GM12878 (cell line): Measurements from ENCODE around the gene ERBB3. TPM values are rescaled to one million over a fixed set of nuclear protein-coding genes. Genes with fewer than 3 reads are reported as not detected.

Experiments
- BHLHE40 ChIP-seq, 2 experiments: fragments of 450-650 bp in 1 of 2; IDR thresholded peaks; 2 replicates each; pipeline ENCODE4 v1.6.1; 2011 to 2017; ENCODE audit warnings: low read depth in 2 of 2, borderline replicate concordance in 1 of 2, improper control_type of control experiment in 1 of 2, low read length in 1 of 2, mild to moderate bottlenecking in 1 of 2
- CHD1 ChIP-seq: IDR thresholded peaks from 2 replicates; pipeline ENCODE4 v1.6.1; 2012; ENCODE audit warnings: low read depth, low read length, improper control_type of control experiment
- EZH2 ChIP-seq: IDR thresholded peaks from 2 replicates; pipeline ENCODE4 v1.6.1; 2012; ENCODE audit warnings: low read depth, mild to moderate bottlenecking, control low read depth, inconsistent platforms, low read length, borderline replicate concordance; ENCODE audit not compliant: control insufficient read depth
- FOXK2 ChIP-seq: fragments of 450-650 bp; IDR thresholded peaks from 2 replicates; pipeline ENCODE4 v1.6.1; 2017; ENCODE audit warnings: mild to moderate bottlenecking, moderate library complexity
- IKZF1 ChIP-seq: fragments of 450-650 bp; conservative IDR thresholded peaks from 2 replicates; pipeline ENCODE4 v1.6.1; 2017; ENCODE audit warnings: antibody characterized with exemption, mild to moderate bottlenecking
- POU2F2 ChIP-seq: IDR thresholded peaks from 3 replicates; pipeline ENCODE4 v1.6.1; 2011; ENCODE audit warnings: low read depth, mild to moderate bottlenecking, low read length, borderline replicate concordance
- SMARCA5 ChIP-seq: fragments of 450-650 bp; IDR thresholded peaks from 2 replicates; pipeline ENCODE4 v1.6.1; 2017; ENCODE audit warnings: mild to moderate bottlenecking
- SREBF2 ChIP-seq: IDR thresholded peaks from 2 replicates; pipeline ENCODE4 v1.6.1; 2012; ENCODE audit warnings: mild to moderate bottlenecking, low read length
- SRF ChIP-seq, 2 experiments: IDR thresholded peaks; 2 replicates each; pipeline ENCODE4 v1.6.1; 2011; ENCODE audit warnings: low read depth in 2 of 2, low read length in 2 of 2, mild to moderate bottlenecking in 1 of 2, moderate library complexity in 1 of 2
- TAF1 ChIP-seq: IDR thresholded peaks from 2 replicates; pipeline ENCODE4 v1.6.1; 2011; ENCODE audit warnings: mild to moderate bottlenecking, low read depth, low read length, borderline replicate concordance
- USF1 ChIP-seq: IDR thresholded peaks from 2 replicates; pipeline ENCODE4 v1.6.1; 2011; ENCODE audit warnings: borderline replicate concordance, low read depth, mild to moderate bottlenecking, moderate library complexity, mixed read lengths, low read length; ENCODE audit not compliant: insufficient read depth; ENCODE audit errors: extremely low read length
- ZNF24 ChIP-seq: fragments of 450-650 bp; IDR thresholded peaks from 2 replicates; pipeline ENCODE4 v1.6.1; 2017; ENCODE audit warnings: antibody characterized with exemption, mild to moderate bottlenecking
- polyA plus RNA-seq, 11 experiments: library from polyadenylated mRNA; depleted of rRNA in 4 of 11; unstranded in 6 of 11; stranded (reverse) in 5 of 11; fragments of >200 nt; fragmentation: Nextera tagmentation in 4 of 11; fragmentation: Illumina TruSeq in 1 of 11; extraction: Ambion mirVana in 4 of 11; extraction: Trizol in 1 of 11; gene quantifications; 1 replicate in 1 of 11; 2 replicates in 10 of 11; pipeline versions ENCODE4 v1.2.1 to v1.2.3, GENCODE V29; 2011 to 2016; ENCODE audit warnings: inconsistent platforms in 2 of 11, missing spikeins in 2 of 11, low read depth in 1 of 11
- total RNA-seq, 4 experiments: library from RNA; depleted of rRNA in 3 of 4; stranded (reverse); fragments of >200 nt in 3 of 4; fragmentation: Illumina TruSeq in 1 of 4; extraction: Trizol in 1 of 4; gene quantifications; 2 replicates each; pipeline versions ENCODE4 v1.2.1 to v1.2.3, GENCODE V29; 2013 to 2021
- TF ChIP-seq, protein P1 (sequence below): fragments of 450-650 bp; IDR thresholded peaks from 2 replicates; pipeline ENCODE4 v1.6.1; 2017; ENCODE audit warnings: mild to moderate bottlenecking
- TF ChIP-seq, protein P2 (sequence below): fragments of 450-650 bp; IDR thresholded peaks from 2 replicates; pipeline ENCODE4 v1.6.1; 2017; ENCODE audit warnings: antibody characterized with exemption, mild to moderate bottlenecking, moderate library complexity
- TF ChIP-seq, protein P3 (sequence below): fragments of 450-650 bp; IDR thresholded peaks from 2 replicates; pipeline ENCODE4 v1.6.1; 2016; ENCODE audit warnings: mild to moderate bottlenecking
- TF ChIP-seq, protein P4 (sequence below): fragments of 450-650 bp; IDR thresholded peaks from 2 replicates; pipeline ENCODE4 v1.6.1; 2017; ENCODE audit warnings: mild to moderate bottlenecking, low read depth, inconsistent platforms; ENCODE audit not compliant: poor library complexity, severe bottlenecking
- TF ChIP-seq, protein P5 (sequence below): IDR thresholded peaks from 2 replicates; pipeline ENCODE4 v1.6.1; 2012; ENCODE audit warnings: low read depth, low read length, improper control_type of control experiment

ERBB3 gene
- total and polyA plus RNA-seq, 10 of the 15 experiments (the other 5 are each of a cell fraction or from before 2014, with no cell fraction given) = 0.03 to 0.72 (median 0.04) TPM; not detected in 5

DNA sequence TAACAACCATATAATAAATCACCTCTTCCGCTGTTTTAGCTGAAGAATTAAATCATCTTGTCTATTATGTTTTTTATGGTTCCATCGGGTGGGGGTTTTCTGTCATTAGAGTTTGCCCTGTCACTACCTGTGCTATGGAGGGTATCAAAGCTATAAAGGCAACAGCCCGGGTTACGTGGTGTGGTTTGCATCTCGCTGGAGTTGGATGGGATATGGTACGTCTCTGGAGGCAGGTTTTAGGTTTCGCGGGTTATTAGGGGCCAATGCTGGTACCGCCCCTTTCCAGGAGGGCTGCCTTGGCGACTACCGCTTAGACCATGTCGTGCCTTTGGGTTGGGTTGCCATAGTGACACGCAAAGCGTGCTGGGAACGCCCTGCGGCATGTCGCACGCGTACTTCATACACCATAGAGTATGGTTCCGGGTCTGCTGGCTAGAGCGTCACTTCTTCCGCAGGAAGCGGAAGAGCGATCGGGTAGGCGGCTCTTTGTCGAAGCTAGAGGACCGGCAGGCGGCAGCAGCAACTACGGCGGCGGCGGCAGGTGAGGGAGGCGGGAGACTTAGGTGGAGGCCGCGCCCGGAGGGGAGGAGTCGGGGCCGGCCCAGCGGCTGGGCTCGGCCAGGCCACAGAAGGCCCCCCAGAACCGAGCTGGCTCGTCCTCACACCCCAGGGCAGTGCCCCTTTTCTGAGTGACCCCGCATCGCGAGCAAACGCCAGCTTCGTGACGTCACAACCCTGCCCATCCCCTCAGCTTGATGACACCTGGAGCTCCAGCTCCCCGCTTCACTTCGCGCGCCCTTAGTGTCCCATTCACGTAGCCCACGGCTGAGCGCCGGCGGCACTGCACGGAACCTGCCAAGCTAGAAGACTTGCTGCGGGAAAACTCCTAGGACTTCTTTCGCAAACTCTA, 38.1 kb downstream of the ERBB3 start, which contains the start of gene ZC3H10 (continued):
- TF ChIP-seq, protein P1, sequence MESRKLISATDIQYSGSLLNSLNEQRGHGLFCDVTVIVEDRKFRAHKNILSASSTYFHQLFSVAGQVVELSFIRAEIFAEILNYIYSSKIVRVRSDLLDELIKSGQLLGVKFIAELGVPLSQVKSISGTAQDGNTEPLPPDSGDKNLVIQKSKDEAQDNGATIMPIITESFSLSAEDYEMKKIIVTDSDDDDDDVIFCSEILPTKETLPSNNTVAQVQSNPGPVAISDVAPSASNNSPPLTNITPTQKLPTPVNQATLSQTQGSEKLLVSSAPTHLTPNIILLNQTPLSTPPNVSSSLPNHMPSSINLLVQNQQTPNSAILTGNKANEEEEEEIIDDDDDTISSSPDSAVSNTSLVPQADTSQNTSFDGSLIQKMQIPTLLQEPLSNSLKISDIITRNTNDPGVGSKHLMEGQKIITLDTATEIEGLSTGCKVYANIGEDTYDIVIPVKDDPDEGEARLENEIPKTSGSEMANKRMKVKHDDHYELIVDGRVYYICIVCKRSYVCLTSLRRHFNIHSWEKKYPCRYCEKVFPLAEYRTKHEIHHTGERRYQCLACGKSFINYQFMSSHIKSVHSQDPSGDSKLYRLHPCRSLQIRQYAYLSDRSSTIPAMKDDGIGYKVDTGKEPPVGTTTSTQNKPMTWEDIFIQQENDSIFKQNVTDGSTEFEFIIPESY = 0 out of 2 replicates have a peak, but pooled peaks have one; percentile 22
- TF ChIP-seq, protein P2, sequence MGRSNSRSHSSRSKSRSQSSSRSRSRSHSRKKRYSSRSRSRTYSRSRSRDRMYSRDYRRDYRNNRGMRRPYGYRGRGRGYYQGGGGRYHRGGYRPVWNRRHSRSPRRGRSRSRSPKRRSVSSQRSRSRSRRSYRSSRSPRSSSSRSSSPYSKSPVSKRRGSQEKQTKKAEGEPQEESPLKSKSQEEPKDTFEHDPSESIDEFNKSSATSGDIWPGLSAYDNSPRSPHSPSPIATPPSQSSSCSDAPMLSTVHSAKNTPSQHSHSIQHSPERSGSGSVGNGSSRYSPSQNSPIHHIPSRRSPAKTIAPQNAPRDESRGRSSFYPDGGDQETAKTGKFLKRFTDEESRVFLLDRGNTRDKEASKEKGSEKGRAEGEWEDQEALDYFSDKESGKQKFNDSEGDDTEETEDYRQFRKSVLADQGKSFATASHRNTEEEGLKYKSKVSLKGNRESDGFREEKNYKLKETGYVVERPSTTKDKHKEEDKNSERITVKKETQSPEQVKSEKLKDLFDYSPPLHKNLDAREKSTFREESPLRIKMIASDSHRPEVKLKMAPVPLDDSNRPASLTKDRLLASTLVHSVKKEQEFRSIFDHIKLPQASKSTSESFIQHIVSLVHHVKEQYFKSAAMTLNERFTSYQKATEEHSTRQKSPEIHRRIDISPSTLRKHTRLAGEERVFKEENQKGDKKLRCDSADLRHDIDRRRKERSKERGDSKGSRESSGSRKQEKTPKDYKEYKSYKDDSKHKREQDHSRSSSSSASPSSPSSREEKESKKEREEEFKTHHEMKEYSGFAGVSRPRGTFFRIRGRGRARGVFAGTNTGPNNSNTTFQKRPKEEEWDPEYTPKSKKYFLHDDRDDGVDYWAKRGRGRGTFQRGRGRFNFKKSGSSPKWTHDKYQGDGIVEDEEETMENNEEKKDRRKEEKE = no peak
- TF ChIP-seq ZNF24 = no peak
- TF ChIP-seq, protein P3, sequence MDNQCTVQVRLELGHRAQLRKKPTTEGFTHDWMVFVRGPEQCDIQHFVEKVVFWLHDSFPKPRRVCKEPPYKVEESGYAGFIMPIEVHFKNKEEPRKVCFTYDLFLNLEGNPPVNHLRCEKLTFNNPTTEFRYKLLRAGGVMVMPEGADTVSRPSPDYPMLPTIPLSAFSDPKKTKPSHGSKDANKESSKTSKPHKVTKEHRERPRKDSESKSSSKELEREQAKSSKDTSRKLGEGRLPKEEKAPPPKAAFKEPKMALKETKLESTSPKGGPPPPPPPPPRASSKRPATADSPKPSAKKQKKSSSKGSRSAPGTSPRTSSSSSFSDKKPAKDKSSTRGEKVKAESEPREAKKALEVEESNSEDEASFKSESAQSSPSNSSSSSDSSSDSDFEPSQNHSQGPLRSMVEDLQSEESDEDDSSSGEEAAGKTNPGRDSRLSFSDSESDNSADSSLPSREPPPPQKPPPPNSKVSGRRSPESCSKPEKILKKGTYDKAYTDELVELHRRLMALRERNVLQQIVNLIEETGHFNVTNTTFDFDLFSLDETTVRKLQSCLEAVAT = peak; percentile 47
- TF ChIP-seq CHD1 = no peak
- TF ChIP-seq POU2F2 = peak; percentile 99
- TF ChIP-seq, protein P4, sequence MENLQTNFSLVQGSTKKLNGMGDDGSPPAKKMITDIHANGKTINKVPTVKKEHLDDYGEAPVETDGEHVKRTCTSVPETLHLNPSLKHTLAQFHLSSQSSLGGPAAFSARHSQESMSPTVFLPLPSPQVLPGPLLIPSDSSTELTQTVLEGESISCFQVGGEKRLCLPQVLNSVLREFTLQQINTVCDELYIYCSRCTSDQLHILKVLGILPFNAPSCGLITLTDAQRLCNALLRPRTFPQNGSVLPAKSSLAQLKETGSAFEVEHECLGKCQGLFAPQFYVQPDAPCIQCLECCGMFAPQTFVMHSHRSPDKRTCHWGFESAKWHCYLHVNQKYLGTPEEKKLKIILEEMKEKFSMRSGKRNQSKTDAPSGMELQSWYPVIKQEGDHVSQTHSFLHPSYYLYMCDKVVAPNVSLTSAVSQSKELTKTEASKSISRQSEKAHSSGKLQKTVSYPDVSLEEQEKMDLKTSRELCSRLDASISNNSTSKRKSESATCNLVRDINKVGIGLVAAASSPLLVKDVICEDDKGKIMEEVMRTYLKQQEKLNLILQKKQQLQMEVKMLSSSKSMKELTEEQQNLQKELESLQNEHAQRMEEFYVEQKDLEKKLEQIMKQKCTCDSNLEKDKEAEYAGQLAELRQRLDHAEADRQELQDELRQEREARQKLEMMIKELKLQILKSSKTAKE = no peak
- TF ChIP-seq BHLHE40 (IDR thresholded peaks at IDR 0.05; ENCODE audit: borderline replicate concordance in 1 of 2, low read depth in 2 of 2, low read length in 1 of 2) = peak; percentile 95 to 97
- TF ChIP-seq SMARCA5 = peak; percentile 68; the same call in 1 of the 2 replicates
- TF ChIP-seq EZH2 = no peak
- peak in 1 of 2 experiments; percentile 64; a peak in 1 of 4 replicates for TF ChIP-seq SRF (IDR thresholded peaks at IDR 0.05; ENCODE audit: low read depth in 2 of 2, low read length in 2 of 2)
- peak; percentile 62; the same call in 1 of the 2 replicates for TF ChIP-seq TAF1
- TF ChIP-seq SREBF2 = peak; percentile 59; the same call in 1 of the 2 replicates
- peak; percentile 98 for TF ChIP-seq IKZF1
- TF ChIP-seq, protein P5, sequence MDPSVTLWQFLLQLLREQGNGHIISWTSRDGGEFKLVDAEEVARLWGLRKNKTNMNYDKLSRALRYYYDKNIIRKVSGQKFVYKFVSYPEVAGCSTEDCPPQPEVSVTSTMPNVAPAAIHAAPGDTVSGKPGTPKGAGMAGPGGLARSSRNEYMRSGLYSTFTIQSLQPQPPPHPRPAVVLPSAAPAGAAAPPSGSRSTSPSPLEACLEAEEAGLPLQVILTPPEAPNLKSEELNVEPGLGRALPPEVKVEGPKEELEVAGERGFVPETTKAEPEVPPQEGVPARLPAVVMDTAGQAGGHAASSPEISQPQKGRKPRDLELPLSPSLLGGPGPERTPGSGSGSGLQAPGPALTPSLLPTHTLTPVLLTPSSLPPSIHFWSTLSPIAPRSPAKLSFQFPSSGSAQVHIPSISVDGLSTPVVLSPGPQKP = peak; percentile 96
- TF ChIP-seq FOXK2 = peak; percentile 52; the same call in 1 of the 2 replicates
- no peak for TF ChIP-seq USF1
